Caco-2 (cell line): Measurements from ENCODE around the gene VOPP1. TPM values are rescaled to one million over a fixed set of nuclear protein-coding genes. Genes with fewer than 3 reads are reported as not detected.
A peak's percentile ranks its signal among the peaks of the same experiment; 100 is the strongest.
"Not testable (repeated sequence)": the region's sequence is repeated elsewhere in the genome, so short reads cannot be mapped to it uniquely, and the experiment has no call there.

ENCODE experiments used
- BruUV-seq: library from RNA; stranded (reverse); fragments of 400-500 nt; replicated peaks from 2 replicates; lab custom pipeline; 2021; lab: Mats Ljungman, UMichigan
- CTCF ChIA-PET: fragments of 300-600 bp; sonication (Branson Sonifier 250); formaldehyde crosslinking; loops from one replicate; lab custom pipeline; 2022; ENCODE audit warnings: antibody characterized with exemption; lab: Charles Lee
- POLR2A ChIA-PET: fragments of 300-600 bp; sonication (Branson Sonifier 250); formaldehyde crosslinking; loops from one replicate; lab custom pipeline; 2022; ENCODE audit warnings: antibody characterized with exemption; lab: Charles Lee
- DNase-seq, 2 experiments: peaks; one replicate each; pipeline versions ENCODE4 v3.0.0 to v3.0.0-alpha.2; 2020 to 2022
- H3K27me3 ChIP-seq: replicated peaks from 2 replicates; pipeline ENCODE4 v1.6.0; 2011; ENCODE audit warnings: low read length; ENCODE audit not compliant: control insufficient read depth, insufficient read depth
- H3K36me3 ChIP-seq: 2 replicates; pipeline ENCODE4 v1.5.1; 2011; ENCODE audit warnings: low read length; ENCODE audit not compliant: control insufficient read depth, insufficient read depth
- H3K4me1 ChIP-seq: fragments of 250-450 bp; sonication (Bioruptor Pico); 2 replicates; pipeline ENCODE4 v1.5.1; 2020; ENCODE audit warnings: mild to moderate bottlenecking
- H3K4me3 ChIP-seq: 2 replicates; pipeline ENCODE4 v1.5.1; 2011; ENCODE audit warnings: low read depth, mild to moderate bottlenecking, control low read depth, low read length
- H3K9me3 ChIP-seq: fragments of 250-450 bp; sonication (Bioruptor Pico); 2 replicates; pipeline ENCODE4 v1.5.1; 2020; ENCODE audit warnings: mild to moderate bottlenecking, moderate library complexity
- H3K27ac Mint-ChIP-seq: one replicate; pipeline ENCODE4 v1.8.0; 2022; ENCODE audit warnings: mixed read lengths; ENCODE audit not compliant: unreplicated experiment
- H3K27me3 Mint-ChIP-seq: one replicate; pipeline ENCODE4 v1.8.0; 2022; ENCODE audit warnings: mixed read lengths; ENCODE audit not compliant: insufficient read depth, unreplicated experiment
- H3K36me3 Mint-ChIP-seq: one replicate; pipeline ENCODE4 v1.8.0; 2022; ENCODE audit warnings: mild to moderate bottlenecking, mixed read lengths; ENCODE audit not compliant: insufficient read depth, unreplicated experiment
- H3K4me1 Mint-ChIP-seq: one replicate; pipeline ENCODE4 v1.8.0; 2022; ENCODE audit warnings: low read depth, mixed read lengths; ENCODE audit not compliant: unreplicated experiment
- H3K4me3 Mint-ChIP-seq: one replicate; pipeline ENCODE4 v1.8.0; 2022; ENCODE audit warnings: mild to moderate bottlenecking, moderate library complexity, mixed read lengths; ENCODE audit not compliant: unreplicated experiment
- H3K9me3 Mint-ChIP-seq: one replicate; pipeline ENCODE4 v1.8.0; 2022; ENCODE audit warnings: mixed read lengths; ENCODE audit not compliant: unreplicated experiment
- CTCF ChIP-seq, 2 experiments: fragments of 200-600 bp in 1 of 2; IDR thresholded peaks; 1 replicate in 1 of 2; 2 replicates in 1 of 2; pipeline versions ENCODE4 v1.5.1 to v1.8.0; 2011 to 2022; ENCODE audit warnings: antibody characterized with exemption in 1 of 2, control low read depth in 1 of 2, inconsistent platforms in 1 of 2, low read depth in 1 of 2, low read length in 1 of 2, mild to moderate bottlenecking in 1 of 2, moderate library complexity in 1 of 2; ENCODE audit not compliant: insufficient read depth in 1 of 2, severe bottlenecking in 1 of 2, unreplicated experiment in 1 of 2
- intact Hi-C: fragments of 100-400 bp; cut with micrococcal nuclease; formaldehyde crosslinking; loops from one replicate; pipeline ENCODE4 v1.10.0; 2022; ENCODE audit not compliant: unreplicated experiment
- total RNA-seq: library from RNA; stranded (reverse); gene quantifications from 2 replicates; pipeline ENCODE4 v1.2.3, GENCODE V29; 2022

The VOPP1 gene
- total RNA-seq, 1 experiment from 2014 or later: 46.8 TPM

GRCh38 chr7:55597944-55598499 is 25.7 kb upstream of the VOPP1 start:
- H3K27me3 Mint-ChIP-seq, H3K27ac Mint-ChIP-seq, H3K27me3 ChIP-seq, H3K4me3 Mint-ChIP-seq, POLR2A ChIA-PET, H3K4me1 ChIP-seq, H3K9me3 Mint-ChIP-seq, H3K36me3 ChIP-seq, H3K36me3 Mint-ChIP-seq, H3K4me1 Mint-ChIP-seq, H3K9me3 ChIP-seq, DNase-seq, H3K4me3 ChIP-seq, BruUV-seq: not testable (repeated sequence)
- intact Hi-C loops: loop anchor here (1.0 kb wide), 2 partner anchors 165 to 318 kb away; no protein-coding TSS in a partner anchor
- CTCF ChIA-PET: interaction anchor here (1.2 kb wide), 1 partner anchor 9 kb away, joined by 4 read pairs; no protein-coding TSS in a partner anchor
- TF ChIP-seq CTCF (IDR thresholded peaks at IDR 0.05; ENCODE audit: insufficient read depth in 1 of 2, low read depth in 1 of 2, low read length in 1 of 2, severe bottlenecking in 1 of 2, unreplicated experiment in 1 of 2): peak; percentile 15 to 29

GRCh38 chr7:55597214-55597739 is 25.0 kb upstream of the VOPP1 start:
- not testable (repeated sequence) for BruUV-seq

GRCh38 chr7:55595511-55595910 is 23.2 kb upstream of the VOPP1 start:
- POLR2A ChIA-PET: no interaction called here
- CTCF ChIA-PET: no interaction called here
- intact Hi-C loops: no loop called here

More at GRCh38 chr7:55597214-55597739, 25.0 kb upstream of the VOPP1 start:
- H3K27ac Mint-ChIP-seq, intact Hi-C loops, H3K9me3 ChIP-seq, H3K4me1 ChIP-seq, H3K27me3 ChIP-seq, H3K4me3 ChIP-seq, H3K4me1 Mint-ChIP-seq, H3K27me3 Mint-ChIP-seq, DNase-seq, POLR2A ChIA-PET, H3K9me3 Mint-ChIP-seq, H3K36me3 Mint-ChIP-seq, H3K36me3 ChIP-seq, H3K4me3 Mint-ChIP-seq: not testable (repeated sequence)
- CTCF ChIA-PET: interaction anchor here (1.2 kb wide), 1 partner anchor 9 kb away, joined by 4 read pairs; no protein-coding TSS in a partner anchor

More at GRCh38 chr7:55595511-55595910, 23.2 kb upstream of the VOPP1 start:
- Histone ChIP-seq H3K4me1 (no peaks in the 10 kb centered on the region), H3K36me3 (no peaks in the 10 kb centered on the region), H3K27me3 (no peaks in the 10 kb centered on the region), H3K9me3 (no peaks in the 10 kb centered on the region), H3K4me3 (no peak overlapping the region)
- DNase-seq: no peak
- Mint-ChIP-seq H3K36me3 (no peaks in the 10 kb centered on the region), H3K4me3 (no peak overlapping the region), H3K4me1 (no peaks in the 10 kb centered on the region), H3K27me3 (peaks cover 11% of the 10 kb centered on the region), H3K9me3 (peaks cover 6% of the 10 kb centered on the region), H3K27ac (no peak overlapping the region)
- no peak for TF ChIP-seq CTCF (IDR thresholded peaks at IDR 0.05; ENCODE audit: insufficient read depth in 1 of 2, low read depth in 1 of 2, low read length in 1 of 2, severe bottlenecking in 1 of 2, unreplicated experiment in 1 of 2)
- no TSS peak for BruUV-seq
